Measurements from ENCODE around the gene KIF16B.

DNA sequence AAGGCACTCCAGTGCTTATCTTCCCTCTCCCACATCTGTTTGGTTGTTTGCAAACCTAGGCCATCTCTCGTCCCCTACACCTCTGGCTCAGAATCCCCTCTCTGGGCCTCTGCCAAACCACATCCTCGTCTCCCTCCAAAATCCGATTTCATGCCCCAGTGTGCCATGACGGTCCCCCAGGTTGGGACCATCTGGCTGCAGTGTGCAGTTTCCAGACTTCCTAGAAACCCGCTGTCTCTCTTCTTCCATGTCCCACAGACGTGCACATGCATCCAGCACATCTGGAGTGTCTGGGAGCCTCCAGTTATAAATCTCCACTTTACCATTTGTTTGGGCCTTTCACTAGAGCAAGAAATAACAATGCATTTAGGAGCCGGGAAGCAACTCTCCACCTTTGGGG lies 316.2 kb downstream of the KIF16B start:
- TF ChIP-seq, protein P1, sequence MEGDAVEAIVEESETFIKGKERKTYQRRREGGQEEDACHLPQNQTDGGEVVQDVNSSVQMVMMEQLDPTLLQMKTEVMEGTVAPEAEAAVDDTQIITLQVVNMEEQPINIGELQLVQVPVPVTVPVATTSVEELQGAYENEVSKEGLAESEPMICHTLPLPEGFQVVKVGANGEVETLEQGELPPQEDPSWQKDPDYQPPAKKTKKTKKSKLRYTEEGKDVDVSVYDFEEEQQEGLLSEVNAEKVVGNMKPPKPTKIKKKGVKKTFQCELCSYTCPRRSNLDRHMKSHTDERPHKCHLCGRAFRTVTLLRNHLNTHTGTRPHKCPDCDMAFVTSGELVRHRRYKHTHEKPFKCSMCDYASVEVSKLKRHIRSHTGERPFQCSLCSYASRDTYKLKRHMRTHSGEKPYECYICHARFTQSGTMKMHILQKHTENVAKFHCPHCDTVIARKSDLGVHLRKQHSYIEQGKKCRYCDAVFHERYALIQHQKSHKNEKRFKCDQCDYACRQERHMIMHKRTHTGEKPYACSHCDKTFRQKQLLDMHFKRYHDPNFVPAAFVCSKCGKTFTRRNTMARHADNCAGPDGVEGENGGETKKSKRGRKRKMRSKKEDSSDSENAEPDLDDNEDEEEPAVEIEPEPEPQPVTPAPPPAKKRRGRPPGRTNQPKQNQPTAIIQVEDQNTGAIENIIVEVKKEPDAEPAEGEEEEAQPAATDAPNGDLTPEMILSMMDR (IDR thresholded peaks at IDR 0.05) = no peak
- TF ChIP-seq POLR2AphosphoS5 (IDR thresholded peaks at IDR 0.05) = no peak
- no peak for TF ChIP-seq POLR2A (IDR thresholded peaks at IDR 0.05)

Data from breast epithelium (tissue), 3 donors.